GM12878 (cell line): Measurements from ENCODE around the gene CHMP1A. TPM values are rescaled to one million over a fixed set of nuclear protein-coding genes. Genes with fewer than 3 reads are reported as not detected.

Experiments used
- ATAC-seq: fragments of 200-7000 bp; cut with Tn5 transposase; 3 replicates; pipeline ENCODE4 v1.9.1; 2020; ENCODE audit warnings: mild to moderate bottlenecking, moderate library complexity
- BruUV-seq: library from RNA; stranded (reverse); fragments of 400-500 nt; replicated peaks from 2 replicates; lab custom pipeline; 2021; lab: Mats Ljungman, UMichigan
- CTCF ChIA-PET: fragments of 300-600 bp; sonication (Branson Sonifier 250); formaldehyde crosslinking; extraction: SDS; loops from one replicate; lab custom pipeline; 2021; ENCODE audit warnings: inconsistent platforms; lab: Yijun Ruan, JAX
- POLR2A ChIA-PET: fragments of 350-600 bp; formaldehyde crosslinking; extraction: SDS; loops from one replicate; lab custom pipeline; 2021; ENCODE audit warnings: inconsistent platforms; lab: Charles Lee
- RAD21 ChIA-PET: fragments of 300-600 bp; sonication (Branson Sonifier 250); formaldehyde crosslinking; loops from one replicate; lab custom pipeline; 2023; ENCODE audit warnings: antibody characterized with exemption; ENCODE audit not compliant: unreplicated experiment; lab: Charles Lee
- SMC1A ChIA-PET: fragments of 300-600 bp; sonication (Branson Sonifier 250); formaldehyde crosslinking; loops from one replicate; lab custom pipeline; 2023; ENCODE audit not compliant: unreplicated experiment, uncharacterized antibody; lab: Charles Lee
- DNase-seq: peaks from one replicate; pipeline ENCODE4 v3.0.0-alpha.2; 2011; ENCODE audit warnings: low read depth, low spot score
- FAIRE-seq: peaks from 3 replicates; lab custom pipeline; 2011; peaks lifted over from hg19 to GRCh38; lab: Jason Lieb, UNC
- H2AFZ ChIP-seq: 2 replicates; pipeline ENCODE4 v1.6.0; 2011; ENCODE audit warnings: low read depth, low read length, control low read depth; ENCODE audit not compliant: control insufficient read depth
- H3K27ac ChIP-seq: 2 replicates; pipeline ENCODE4 v1.5.1; 2011; ENCODE audit warnings: control low read depth; ENCODE audit not compliant: control insufficient read depth, insufficient read depth
- H3K27me3 ChIP-seq, 2 experiments: replicated peaks in 1 of 2; 2 replicates each; pipeline versions ENCODE4 v1.6.0 to v1.6.1; 2011; ENCODE audit warnings: low read length in 1 of 2; ENCODE audit not compliant: control insufficient read depth in 2 of 2, insufficient read depth in 2 of 2
- H3K36me3 ChIP-seq, 2 experiments: 2 replicates each; pipeline ENCODE4 v1.5.1; 2011; ENCODE audit warnings: low read length in 1 of 2; ENCODE audit not compliant: control insufficient read depth in 2 of 2, insufficient read depth in 2 of 2
- H3K4me1 ChIP-seq: 2 replicates; pipeline ENCODE4 v1.6.1; 2011; ENCODE audit warnings: mild to moderate bottlenecking, low read length, moderate library complexity, mixed read lengths; ENCODE audit not compliant: control insufficient read depth, insufficient read depth
- H3K4me2 ChIP-seq: 2 replicates; pipeline ENCODE4 v1.6.0; 2011; ENCODE audit warnings: control low read depth; ENCODE audit not compliant: control insufficient read depth, insufficient read depth
- H3K4me3 ChIP-seq: fragments of 200-600 bp; sonication (generic); 2 replicates; pipeline ENCODE4 v1.5.1; 2016
- H3K79me2 ChIP-seq: 2 replicates; pipeline ENCODE4 v1.6.0; 2011; ENCODE audit warnings: low read length; ENCODE audit not compliant: control insufficient read depth, insufficient read depth
- H3K9ac ChIP-seq: 2 replicates; pipeline ENCODE4 v1.8.0; 2011; ENCODE audit warnings: low read length, control low read depth, mixed read lengths; ENCODE audit not compliant: control insufficient read depth, insufficient read depth
- H3K9me3 ChIP-seq: replicated peaks from 3 replicates; pipeline ENCODE4 v1.5.1; 2011; ENCODE audit warnings: mild to moderate bottlenecking, low read length; ENCODE audit not compliant: control insufficient read depth, insufficient read depth
- H4K20me1 ChIP-seq: 2 replicates; pipeline ENCODE4 v1.6.0; 2011; ENCODE audit not compliant: control insufficient read depth, insufficient read depth
- CTCF ChIP-seq, 3 experiments: IDR thresholded peaks in 2 of 3; conservative IDR thresholded peaks in 1 of 3; 2 replicates each; pipeline ENCODE4 v1.5.1; 2011; ENCODE audit warnings: low read depth in 3 of 3, low read length in 3 of 3, mild to moderate bottlenecking in 3 of 3, control low read depth in 2 of 3, moderate library complexity in 2 of 3, inconsistent platforms in 1 of 3, mixed read lengths in 1 of 3; ENCODE audit not compliant: control insufficient read depth in 2 of 3, insufficient read depth in 1 of 3; ENCODE audit errors: extremely low read depth in 1 of 3
- IKZF1 ChIP-seq: fragments of 450-650 bp; conservative IDR thresholded peaks from 2 replicates; pipeline ENCODE4 v1.6.1; 2017; ENCODE audit warnings: antibody characterized with exemption, mild to moderate bottlenecking
- MLLT1 ChIP-seq: fragments of 450-650 bp; IDR thresholded peaks from 2 replicates; pipeline ENCODE4 v1.6.1; 2016; ENCODE audit warnings: mild to moderate bottlenecking
- RELB ChIP-seq: fragments of 450-650 bp; IDR thresholded peaks from 2 replicates; pipeline ENCODE4 v1.6.1; 2017; ENCODE audit warnings: low read depth, mild to moderate bottlenecking, moderate library complexity
- SMAD1 ChIP-seq: fragments of 450-650 bp; IDR thresholded peaks from 2 replicates; pipeline ENCODE4 v1.6.1; 2018; ENCODE audit warnings: mild to moderate bottlenecking, low read depth; ENCODE audit not compliant: partially characterized antibody
- SMARCA5 ChIP-seq: fragments of 450-650 bp; IDR thresholded peaks from 2 replicates; pipeline ENCODE4 v1.6.1; 2017; ENCODE audit warnings: mild to moderate bottlenecking
- SRF ChIP-seq, 2 experiments: IDR thresholded peaks; 2 replicates each; pipeline ENCODE4 v1.6.1; 2011; ENCODE audit warnings: low read depth in 2 of 2, low read length in 2 of 2, mild to moderate bottlenecking in 1 of 2, moderate library complexity in 1 of 2
- SUZ12 ChIP-seq: fragments of 200-600 bp; sonication (generic); IDR thresholded peaks from one replicate; pipeline ENCODE4 v1.6.1; 2018; ENCODE audit warnings: antibody characterized with exemption, mild to moderate bottlenecking; ENCODE audit not compliant: unreplicated experiment
- TCF12 ChIP-seq: IDR thresholded peaks from 2 replicates; pipeline ENCODE4 v1.6.1; 2011; ENCODE audit warnings: low read depth, mild to moderate bottlenecking, low read length
- USF2 ChIP-seq: IDR thresholded peaks from 2 replicates; pipeline ENCODE4 v1.6.1; 2011; ENCODE audit warnings: low read depth, low read length, improper control_type of control experiment, borderline replicate concordance
- WGBS: methylation state at CpG from one replicate; pipeline ENCODE4 v1.1.6; 2016; ENCODE audit warnings: low lambda C conversion rate; ENCODE audit not compliant: insufficient replicate concordance, insufficient coverage; ENCODE audit errors: missing lambda C conversion rate; 5-methylcytosine and 5-hydroxymethylcytosine counted together
- in situ Hi-C: fragments of 300-500 bp; cut with MboI; formaldehyde crosslinking; loops from 9 replicates; pipeline ENCODE4 v1.14.3; 2018; ENCODE audit warnings: mixed read lengths
- intact Hi-C: fragments of 100-400 bp; cut with micrococcal nuclease; formaldehyde crosslinking; loops from one replicate; pipeline ENCODE4 v1.14.2; 2022; ENCODE audit not compliant: unreplicated experiment
- polyA plus RNA-seq, 11 experiments: library from polyadenylated mRNA; depleted of rRNA in 4 of 11; unstranded in 6 of 11; stranded (reverse) in 5 of 11; fragments of >200 nt; fragmentation: Nextera tagmentation in 4 of 11; fragmentation: Illumina TruSeq in 1 of 11; extraction: Ambion mirVana in 4 of 11; extraction: Trizol in 1 of 11; gene quantifications; 1 replicate in 1 of 11; 2 replicates in 10 of 11; pipeline versions ENCODE4 v1.2.1 to v1.2.3, GENCODE V29; 2011 to 2016; ENCODE audit warnings: inconsistent platforms in 2 of 11, missing spikeins in 2 of 11, low read depth in 1 of 11
- total RNA-seq, 4 experiments: library from RNA; depleted of rRNA in 3 of 4; stranded (reverse); fragments of >200 nt in 3 of 4; fragmentation: Illumina TruSeq in 1 of 4; extraction: Trizol in 1 of 4; gene quantifications; 2 replicates each; pipeline versions ENCODE4 v1.2.1 to v1.2.3, GENCODE V29; 2013 to 2021

The CHMP1A gene
- total and polyA plus RNA-seq, 10 of the 15 experiments (the other 5 are each of a cell fraction or from before 2014, with no cell fraction given), result 1.0 to 86.7 (median 54.7) TPM

GRCh38 chr16:89599902-89600301 is 57.6 kb downstream of the CHMP1A start:
- no peaks in the 10 kb centered on the region for H3K27me3 ChIP-seq
- in situ Hi-C loops, result no loop called here
- no peak overlapping the region for H3K4me3 ChIP-seq
- no peaks in the 10 kb centered on the region; a peak in 1 of 4 replicates for H3K36me3 ChIP-seq
- no peak overlapping the region for H3K27ac ChIP-seq
- RAD21 ChIA-PET, result interaction anchor here (1.0 to 1.4 kb wide), 2 partner anchors 41 to 100 kb away, joined by 3 to 5 read pairs; no protein-coding TSS in a partner anchor
- CTCF ChIA-PET, result interaction anchor here (1.0 to 2.0 kb wide), 5 partner anchors 25 to 264 kb away, joined by 3 to 6 read pairs (median 4); partner anchors contain the start of gene CPNE7
- SMC1A ChIA-PET, result no interaction called here
- no peaks in the 10 kb centered on the region for H4K20me1 ChIP-seq
- intact Hi-C loops, result no loop called here
- H2AFZ ChIP-seq, result no peak overlapping the region
- no TSS peak for BruUV-seq
- FAIRE-seq (no peak), ATAC-seq (no peak)
- 75% methylated on average over 10 of the region's 10 CpGs for whole genome bisulfite sequencing
- H3K4me2 ChIP-seq, result no peak overlapping the region
- no peaks in the 10 kb centered on the region for H3K4me1 ChIP-seq
- H3K9ac ChIP-seq, result no peak overlapping the region
- TF ChIP-seq USF2, result no peak
- no peak for TF ChIP-seq SMAD1
- TF ChIP-seq, all 136 proteins: peak for 0
- H3K9me3 ChIP-seq, result no peaks in the 10 kb centered on the region
- no peaks in the 10 kb centered on the region for H3K79me2 ChIP-seq
- POLR2A ChIA-PET, result no interaction called here
- no peak for DNase-seq

GRCh38 chr16:89599451-89599858 is 58.1 kb downstream of the CHMP1A start:
- DNase-seq, result no peak
- CTCF ChIA-PET, result interaction anchor here (1.0 to 2.0 kb wide), 4 partner anchors 24 to 261 kb away, joined by 3 to 6 read pairs (median 4); partner anchors contain the start of gene CPNE7
- Histone ChIP-seq H3K79me2 (no peaks in the 10 kb centered on the region), H3K4me1 (no peaks in the 10 kb centered on the region), H3K36me3 (no peaks in the 10 kb centered on the region; a peak in 1 of 4 replicates), H3K9ac (no peak overlapping the region), H3K4me2 (no peak overlapping the region), H4K20me1 (no peaks in the 10 kb centered on the region), H3K4me3 (no peak overlapping the region), H3K9me3 (no peaks in the 10 kb centered on the region), H3K27ac (no peak overlapping the region), H3K27me3 (no peaks in the 10 kb centered on the region), H2AFZ (no peak overlapping the region)
- POLR2A ChIA-PET, result no interaction called here
- FAIRE-seq, result no peak
- WGBS, result 3% methylated on average over 8 of the region's 8 CpGs
- SMC1A ChIA-PET, result no interaction called here
- intact Hi-C loops, result no loop called here
- RAD21 ChIA-PET, result interaction anchor here (1.0 to 1.4 kb wide), 2 partner anchors 41 to 101 kb away, joined by 3 to 5 read pairs; no protein-coding TSS in a partner anchor
- in situ Hi-C loops, result no loop called here
- BruUV-seq, result no TSS peak
- peak; percentile 77 for ATAC-seq
- TF ChIP-seq RELB (no peak), SRF (IDR thresholded peaks at IDR 0.05; ENCODE audit: low read depth in 2 of 2, low read length in 2 of 2) (no peak), SUZ12 (no peak), SMARCA5 (no peak), TCF12 (peak; percentile 58; the same call in 1 of the 2 replicates), CTCF (IDR thresholded peaks at IDR 0.05 in 2 of 3, conservative IDR thresholded peaks at IDR 0.05 in 1 of 3; ENCODE audit: control insufficient read depth in 2 of 3, extremely low read depth in 1 of 3, insufficient read depth in 1 of 3, low read depth in 3 of 3, low read length in 3 of 3) (peak; percentile 27 to 49 (median 38); a peak in 4 of 6 replicates), IKZF1 (0 out of 2 replicates have a peak, but pooled peaks have one; percentile 22), MLLT1 (no peak)
